H1 (cell line): ENCODE results near the gene COL5A1. TPM values are rescaled to one million over a fixed set of nuclear protein-coding genes. Genes with fewer than 3 reads are reported as not detected.

Source experiments
- CTCF ChIA-PET: fragments of 300-600 bp; sonication (Branson Sonifier 250); formaldehyde crosslinking; loops from one replicate; lab custom pipeline; 2021; ENCODE audit not compliant: partially characterized antibody; lab: Charles Lee
- POLR2A ChIA-PET: fragments of 300-600 bp; sonication (Branson Sonifier 250); formaldehyde crosslinking; loops from one replicate; lab custom pipeline; 2021; ENCODE audit warnings: inconsistent platforms; ENCODE audit not compliant: partially characterized antibody; lab: Charles Lee
- DNase-seq, 2 experiments: peaks; one replicate each; pipeline versions ENCODE4 v3.0.0 to v3.0.0-alpha.2; 2010 to 2022; ENCODE audit warnings: low spot score in 2 of 2, low read depth in 1 of 2, mixed read lengths in 1 of 2
- FAIRE-seq: peaks from 2 replicates; lab custom pipeline; 2011; peaks lifted over from hg19 to GRCh38; lab: Jason Lieb, UNC
- H2AFZ ChIP-seq: 2 replicates; pipeline ENCODE4 v1.8.1; 2012; ENCODE audit warnings: low read length, inconsistent platforms
- H2AK5ac ChIP-seq: 2 replicates; pipeline ENCODE4 v1.6.1; 2013; ENCODE audit warnings: low read depth, low read length
- H2BK120ac ChIP-seq: replicated peaks from 2 replicates; pipeline ENCODE3; 2013; ENCODE audit warnings: low read depth, low read length, inconsistent platforms
- H2BK12ac ChIP-seq: 2 replicates; pipeline ENCODE4 v1.6.1; 2013; ENCODE audit warnings: low read depth, low read length
- H2BK15ac ChIP-seq: 2 replicates; pipeline ENCODE4 v1.6.1; 2013; ENCODE audit warnings: low read length
- H2BK20ac ChIP-seq: 2 replicates; pipeline ENCODE4 v1.6.1; 2013; ENCODE audit warnings: low read length
- H2BK5ac ChIP-seq: 2 replicates; pipeline ENCODE4 v1.6.1; 2013; ENCODE audit warnings: low read depth, low read length
- H3K14ac ChIP-seq: 2 replicates; pipeline ENCODE4 v1.6.1; 2013; ENCODE audit warnings: inconsistent platforms; ENCODE audit not compliant: insufficient read length
- H3K18ac ChIP-seq: 2 replicates; pipeline ENCODE4 v1.6.1; 2013; ENCODE audit warnings: low read length; ENCODE audit errors: extremely low read depth
- H3K23ac ChIP-seq: 2 replicates; pipeline ENCODE4 v1.6.1; 2013; ENCODE audit warnings: inconsistent platforms; ENCODE audit not compliant: insufficient read length
- H3K23me2 ChIP-seq: 2 replicates; pipeline ENCODE4 v1.6.1; 2013; ENCODE audit warnings: low read depth, low read length
- H3K27ac ChIP-seq: 2 replicates; pipeline ENCODE4 v1.6.1; 2011; ENCODE audit warnings: low read depth, low read length, inconsistent platforms
- H3K27me3 ChIP-seq, 4 experiments: replicated peaks in 1 of 4; 1 replicate in 1 of 4; 2 replicates in 3 of 4; pipeline versions ENCODE4 v1.6.1 to v1.8.1; 2011 to 2013; ENCODE audit warnings: low read length in 3 of 4, mild to moderate bottlenecking in 3 of 4, inconsistent platforms in 2 of 4, mixed read lengths in 2 of 4, moderate library complexity in 1 of 4; ENCODE audit not compliant: control insufficient read depth in 3 of 4, insufficient read depth in 3 of 4; ENCODE audit errors: extremely low read depth in 1 of 4
- H3K36me3 ChIP-seq, 4 experiments: 2 replicates each; pipeline versions ENCODE4 v1.6.1 to v1.8.1; 2011 to 2013; ENCODE audit warnings: mild to moderate bottlenecking in 4 of 4, low read length in 3 of 4, moderate library complexity in 2 of 4, control low read depth in 1 of 4, inconsistent platforms in 1 of 4; ENCODE audit not compliant: insufficient read depth in 4 of 4, control insufficient read depth in 2 of 4
- H3K4ac ChIP-seq: replicated peaks from 2 replicates; pipeline ENCODE3; 2013; ENCODE audit warnings: low read length, low read depth, mixed read lengths, inconsistent platforms; ENCODE audit not compliant: insufficient read length
- H3K4me1 ChIP-seq, 4 experiments: replicated peaks in 1 of 4; 1 replicate in 1 of 4; 2 replicates in 3 of 4; pipeline versions ENCODE4 v1.6.1 to v1.8.1; 2011 to 2013; ENCODE audit warnings: low read length in 3 of 4, inconsistent platforms in 2 of 4, mixed read lengths in 1 of 4; ENCODE audit not compliant: insufficient read depth in 4 of 4, control insufficient read depth in 3 of 4
- H3K4me2 ChIP-seq, 2 experiments: 2 replicates each; pipeline versions ENCODE4 v1.6.1 to v1.8.1; 2011 to 2013; ENCODE audit warnings: low read depth in 2 of 2, low read length in 2 of 2, control low read depth in 1 of 2, inconsistent platforms in 1 of 2, mild to moderate bottlenecking in 1 of 2; ENCODE audit not compliant: insufficient read depth in 1 of 2
- H3K4me3 ChIP-seq, 4 experiments: fragments of 200-600, 300-600 bp in 1 of 4; sonication (generic), shearing (Covaris generic), sonication (Bioruptor Twin) in 1 of 4; 2 replicates each; pipeline versions ENCODE4 v1.5.1 to v1.8.1; 2011 to 2016; ENCODE audit warnings: low read length in 4 of 4, low read depth in 3 of 4, control low read depth in 2 of 4, inconsistent platforms in 2 of 4, mild to moderate bottlenecking in 2 of 4, mixed read lengths in 1 of 4, moderate library complexity in 1 of 4; ENCODE audit not compliant: insufficient read depth in 2 of 4; ENCODE audit errors: extremely low read depth in 1 of 4
- H3K56ac ChIP-seq: replicated peaks from 2 replicates; pipeline ENCODE3; 2013; ENCODE audit warnings: low read depth, mild to moderate bottlenecking, mixed read lengths, low read length, inconsistent platforms; ENCODE audit not compliant: insufficient read length
- H3K79me1 ChIP-seq: 2 replicates; pipeline ENCODE4 v1.6.1; 2013; ENCODE audit warnings: low read depth, low read length, control low read depth
- H3K79me2 ChIP-seq, 2 experiments: 2 replicates each; pipeline versions ENCODE4 v1.6.1 to v1.8.1; 2012 to 2013; ENCODE audit warnings: low read length in 2 of 2, mild to moderate bottlenecking in 2 of 2, inconsistent platforms in 1 of 2; ENCODE audit not compliant: insufficient read depth in 2 of 2, control insufficient read depth in 1 of 2
- H3K9ac ChIP-seq, 4 experiments: replicated peaks in 1 of 4; 1 replicate in 1 of 4; 2 replicates in 3 of 4; pipeline versions ENCODE4 v1.6.1 to v1.8.1; 2011 to 2013; ENCODE audit warnings: low read depth in 3 of 4, low read length in 3 of 4, control low read depth in 2 of 4, mild to moderate bottlenecking in 2 of 4, moderate library complexity in 2 of 4, inconsistent platforms in 1 of 4; ENCODE audit errors: extremely low read depth in 1 of 4
- H3K9me3 ChIP-seq, 2 experiments: 2 replicates each; pipeline versions ENCODE4 v1.6.1 to v1.8.1; 2012 to 2013; ENCODE audit warnings: mild to moderate bottlenecking in 2 of 2, moderate library complexity in 2 of 2, control low read depth in 1 of 2, inconsistent platforms in 1 of 2, low read depth in 1 of 2, low read length in 1 of 2, mixed read lengths in 1 of 2; ENCODE audit not compliant: insufficient read depth in 2 of 2
- H4K20me1 ChIP-seq, 2 experiments: replicated peaks in 1 of 2; 2 replicates each; pipeline versions ENCODE3 to v1.8.1; 2011 to 2013; ENCODE audit warnings: inconsistent platforms in 2 of 2, low read length in 2 of 2, mild to moderate bottlenecking in 1 of 2; ENCODE audit not compliant: insufficient read depth in 2 of 2, control insufficient read depth in 1 of 2
- H4K5ac ChIP-seq: 2 replicates; pipeline ENCODE4 v1.6.1; 2013; ENCODE audit warnings: low read length, low read depth, mixed read lengths, inconsistent platforms; ENCODE audit not compliant: insufficient read length
- H4K8ac ChIP-seq: 2 replicates; pipeline ENCODE4 v1.8.0; 2013; ENCODE audit warnings: mild to moderate bottlenecking, moderate library complexity, low read length, inconsistent platforms; ENCODE audit not compliant: insufficient read depth; ENCODE audit errors: extremely low read depth
- H4K91ac ChIP-seq: replicated peaks from 2 replicates; pipeline ENCODE3; 2013; ENCODE audit warnings: low read length, mixed read lengths, inconsistent platforms; ENCODE audit not compliant: insufficient read length
- RFX5 ChIP-seq: IDR thresholded peaks from 2 replicates; pipeline ENCODE4 v1.6.1; 2011; ENCODE audit warnings: low read depth, low read length, improper control_type of control experiment, borderline replicate concordance
- WGBS, 2 experiments: shearing (Covaris generic) in 1 of 2; methylation state at CpG; one replicate each; pipeline versions ENCODE4 v1.1.6 to v1.1.7; 2013 to 2015; ENCODE audit warnings: low lambda C conversion rate in 2 of 2, mixed read lengths in 2 of 2, inconsistent platforms in 1 of 2, low coverage in 1 of 2, missing lambda C conversion rate in 1 of 2; ENCODE audit not compliant: insufficient replicate concordance in 2 of 2, insufficient coverage in 1 of 2, insufficient read length in 1 of 2; ENCODE audit errors: extremely low coverage in 1 of 2, missing lambda C conversion rate in 1 of 2; 5-methylcytosine and 5-hydroxymethylcytosine counted together
- polyA plus RNA-seq, 7 experiments: library from polyadenylated mRNA; depleted of rRNA in 3 of 7; stranded (reverse) in 5 of 7; unstranded in 2 of 7; fragments of >200 nt in 5 of 7; fragments of 200-250 nt in 2 of 7; gene quantifications; 1 replicate in 5 of 7; 2 replicates in 1 of 7; 4 replicates in 1 of 7; pipeline versions ENCODE4 v1.2.1 to v1.2.3, GENCODE V29; 2011 to 2013; ENCODE audit warnings: missing spikeins in 2 of 7, mixed read lengths in 2 of 7
- total RNA-seq: library from RNA; stranded (reverse); fragmentation: NEBNext Ultra II Directional; extraction: Animal tissue kit (Norgen Biotek cat#: 25700); gene quantifications from 2 replicates; pipeline ENCODE4 v1.2.1, GENCODE V29; 2021

COL5A1 gene
- total and polyA plus RNA-seq, 2 of the 8 experiments (the other 6 are each of a cell fraction or from before 2014, with no cell fraction given) = 3.8 to 12.0 TPM

DNA sequence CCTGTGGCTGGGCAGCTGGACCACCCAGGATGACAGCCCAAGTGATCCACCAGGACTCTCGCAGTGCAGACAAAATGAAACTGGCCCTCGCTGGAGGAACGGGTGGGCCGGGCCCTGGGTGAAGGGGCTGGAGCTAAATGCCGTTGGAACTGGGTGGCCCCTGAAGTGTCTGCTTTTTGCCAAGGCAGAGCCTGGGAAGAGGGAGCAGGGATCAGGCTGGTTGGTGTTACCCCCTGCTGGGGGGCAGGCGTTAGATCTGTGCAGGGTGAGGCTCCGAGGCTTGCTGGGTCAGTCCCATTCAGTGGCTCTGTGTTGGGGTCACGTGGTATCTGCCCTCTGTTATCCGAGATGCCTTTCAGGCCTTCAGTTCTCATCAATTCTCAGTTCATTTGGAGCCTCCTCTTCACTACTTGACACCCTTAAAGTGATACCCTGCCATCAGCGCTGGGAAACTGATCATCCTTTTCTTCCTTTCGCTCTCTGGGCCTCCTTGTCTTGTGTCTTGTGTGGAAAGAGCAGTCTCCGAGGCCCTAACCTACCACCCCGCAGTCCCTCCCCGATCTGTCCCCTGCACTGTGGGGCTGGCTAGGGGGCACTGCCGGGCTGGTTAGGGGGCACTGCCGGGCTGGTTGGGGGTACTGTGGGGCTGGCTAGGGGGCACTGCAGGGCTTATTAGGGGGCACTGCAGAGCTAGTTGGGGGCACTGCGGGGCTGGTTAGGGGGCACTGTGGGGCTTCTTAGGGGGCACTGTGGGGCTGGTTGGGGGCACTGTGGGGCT lies 37.3 kb downstream of the COL5A1 start:
- H3K9ac ChIP-seq = no peak overlapping the region
- 86% methylated on average over 14 of the region's 17 CpGs; no CpG with 5 or more reads in 1 of the 2 experiments for WGBS, 2 experiments
- H3K4me3 ChIP-seq = no peak overlapping the region
- no peak overlapping the region; the same call in 1 of the 2 replicates for H4K8ac ChIP-seq
- H3K14ac ChIP-seq = no peak overlapping the region
- no peak overlapping the region for H2AK5ac ChIP-seq
- no peak for DNase-seq
- H4K5ac ChIP-seq = no peak overlapping the region
- no peak overlapping the region for H4K91ac ChIP-seq
- no peak overlapping the region for H3K27ac ChIP-seq
- no peak overlapping the region for H2AFZ ChIP-seq
- H2BK20ac ChIP-seq = no peak overlapping the region
- H3K79me1 ChIP-seq = no peaks in the 10 kb centered on the region; the same call in 1 of the 2 replicates
- H3K9me3 ChIP-seq = no peaks in the 10 kb centered on the region
- ChIA-PET POLR2A (no interaction called here), CTCF (interaction anchor here (0.9 to 6.3 kb wide), 5 partner anchors 12 to 229 kb away, joined by 3 to 54 read pairs (median 6); no protein-coding TSS in a partner anchor)
- no peak overlapping the region for H3K23ac ChIP-seq
- no peak for TF ChIP-seq RFX5
- H2BK15ac ChIP-seq = no peak overlapping the region
- FAIRE-seq = no peak
- H3K18ac ChIP-seq = no peak overlapping the region
- no peaks in the 10 kb centered on the region for H3K23me2 ChIP-seq
- no peaks in the 10 kb centered on the region for H3K27me3 ChIP-seq
- no peak overlapping the region for H3K4ac ChIP-seq
- peaks cover 0 to 5% (median 0%) of the 10 kb centered on the region in 4 experiments; a peak in 2 of 7 replicates for H3K4me1 ChIP-seq
- no peak overlapping the region for H3K56ac ChIP-seq
- no peak overlapping the region for H3K4me2 ChIP-seq
- H2BK12ac ChIP-seq = no peak overlapping the region
- no peak overlapping the region for H2BK5ac ChIP-seq
- no peaks in the 10 kb centered on the region for H3K36me3 ChIP-seq
- H2BK120ac ChIP-seq = no peak overlapping the region
- no peaks in the 10 kb centered on the region for H4K20me1 ChIP-seq
- no peaks in the 10 kb centered on the region for H3K79me2 ChIP-seq
